HepG2 (cell line): Measurements from ENCODE around the gene CARMIL3. TPM values are rescaled to one million over a fixed set of nuclear protein-coding genes. Genes with fewer than 3 reads are reported as not detected.

ENCODE experiments used
- CENPBD1 ChIP-seq: sonication (generic); formaldehyde crosslinking; IDR thresholded peaks from 2 replicates; pipeline ENCODE4 v1.8.0; 2022; ENCODE audit warnings: missing genetic modification reagents, low read depth, mild to moderate bottlenecking, borderline replicate concordance
- DPF2 ChIP-seq: sonication (generic); formaldehyde crosslinking; IDR thresholded peaks from 2 replicates; pipeline ENCODE4 v1.4.0; 2020; ENCODE audit warnings: mild to moderate bottlenecking, low read depth, missing genetic modification reagents, borderline replicate concordance
- E2F2 ChIP-seq: sonication (generic); formaldehyde crosslinking; IDR thresholded peaks from 2 replicates; pipeline ENCODE4 v1.4.0; 2020; ENCODE audit warnings: missing genetic modification reagents, borderline replicate concordance
- EHMT2 ChIP-seq: fragments of 200-600 bp; sonication (generic); IDR thresholded peaks from 2 replicates; pipeline ENCODE4 v1.7.0; 2017; ENCODE audit warnings: antibody characterized with exemption, low read depth, low read length, borderline replicate concordance
- JUNB ChIP-seq: sonication (generic); formaldehyde crosslinking; IDR thresholded peaks from 2 replicates; pipeline ENCODE4 v1.8.0; 2022; ENCODE audit warnings: missing genetic modification reagents, mild to moderate bottlenecking, borderline replicate concordance
- KDM4B ChIP-seq: sonication (generic); formaldehyde crosslinking; IDR thresholded peaks from 2 replicates; pipeline ENCODE4 v1.4.0; 2020; ENCODE audit warnings: missing genetic modification reagents
- MXD1 ChIP-seq: sonication (generic); formaldehyde crosslinking; IDR thresholded peaks from 2 replicates; pipeline ENCODE4 v1.4.0; 2020; ENCODE audit warnings: mild to moderate bottlenecking, missing genetic modification reagents
- NFE2L2 ChIP-seq: fragments of 150-350 bp; IDR thresholded peaks from 2 replicates; pipeline ENCODE4 v1.6.1; 2014; ENCODE audit warnings: low read length
- PBX2 ChIP-seq: IDR thresholded peaks from 2 replicates; pipeline ENCODE4 v1.6.1; 2016; ENCODE audit warnings: control low read depth
- RBM22 ChIP-seq: fragments of 200-400 bp; formaldehyde crosslinking; optimal IDR thresholded peaks from 2 replicates; pipeline ENCODE3; 2017; ENCODE audit warnings: mild to moderate bottlenecking, low read length, moderate library complexity
- SIX4 ChIP-seq: sonication (generic); formaldehyde crosslinking; IDR thresholded peaks from 2 replicates; pipeline ENCODE4 v1.4.0; 2020; ENCODE audit warnings: missing genetic modification reagents
- SRSF9 ChIP-seq: fragments of 200-400 bp; formaldehyde crosslinking; IDR thresholded peaks from 2 replicates; pipeline ENCODE4 v1.6.1; 2018; ENCODE audit warnings: borderline replicate concordance, mild to moderate bottlenecking, low read depth, low read length; ENCODE audit not compliant: insufficient read depth, poor library complexity, severe bottlenecking
- TBX3 ChIP-seq: fragments of 450-650 bp; IDR thresholded peaks from 2 replicates; pipeline ENCODE4 v1.6.1; 2017; ENCODE audit warnings: antibody characterized with exemption, mild to moderate bottlenecking, inconsistent platforms, borderline replicate concordance
- TCF7 ChIP-seq: sonication (generic); IDR thresholded peaks from 2 replicates; pipeline ENCODE4 v1.6.1; 2016; ENCODE audit warnings: antibody characterized with exemption, low read depth
- TFE3 ChIP-seq: IDR thresholded peaks from 2 replicates; pipeline ENCODE4 v1.6.1; 2016
- ZBTB38 ChIP-seq: sonication (generic); formaldehyde crosslinking; IDR thresholded peaks from 2 replicates; pipeline ENCODE4 v1.5.1; 2020; ENCODE audit warnings: mild to moderate bottlenecking, missing genetic modification reagents
- ZBTB43 ChIP-seq: sonication (generic); formaldehyde crosslinking; conservative IDR thresholded peaks from 2 replicates; pipeline ENCODE4 v1.4.0; 2020; ENCODE audit warnings: missing genetic modification reagents
- ZFP36 ChIP-seq: fragments of 150-350 bp; IDR thresholded peaks from 2 replicates; pipeline ENCODE4 v1.6.1; 2018; ENCODE audit warnings: borderline replicate concordance, low read length, low read depth; ENCODE audit not compliant: partially characterized antibody
- ZNF432 ChIP-seq: sonication (generic); formaldehyde crosslinking; IDR thresholded peaks from 2 replicates; pipeline ENCODE4 v1.5.0; 2020; ENCODE audit warnings: missing genetic modification reagents, mild to moderate bottlenecking, borderline replicate concordance
- ZNF460 ChIP-seq: sonication (generic); formaldehyde crosslinking; IDR thresholded peaks from 2 replicates; pipeline ENCODE4 v1.5.1; 2020; ENCODE audit warnings: missing genetic modification reagents, mild to moderate bottlenecking, borderline replicate concordance
- ZNF556 ChIP-seq: sonication (generic); formaldehyde crosslinking; IDR thresholded peaks from 2 replicates; pipeline ENCODE4 v1.4.0; 2020; ENCODE audit warnings: mild to moderate bottlenecking, missing genetic modification reagents, borderline replicate concordance
- ZNF740 ChIP-seq: sonication (generic); formaldehyde crosslinking; IDR thresholded peaks from 2 replicates; pipeline ENCODE4 v1.4.0; 2020; ENCODE audit warnings: missing genetic modification reagents
- polyA plus RNA-seq, 8 experiments: library from polyadenylated mRNA; depleted of rRNA in 3 of 8; stranded (reverse) in 7 of 8; unstranded in 1 of 8; fragments of >200 nt; fragmentation: Illumina TruSeq in 4 of 8; extraction: Trizol in 4 of 8; gene quantifications; 2 replicates each; pipeline versions ENCODE4 v1.2.1 to v1.2.3, GENCODE V29; 2011 to 2016; ENCODE audit warnings: low read depth in 4 of 8, missing spikeins in 1 of 8, mixed read lengths in 1 of 8; ENCODE audit not compliant: insufficient read depth in 1 of 8
- total RNA-seq, 5 experiments: library from RNA; depleted of rRNA; stranded (reverse); fragments of >200 nt; fragmentation: Illumina TruSeq; extraction: Trizol; gene quantifications; 2 replicates each; pipeline ENCODE4 v1.2.3, GENCODE V29; 2016; ENCODE audit warnings: low read depth in 1 of 5

The CARMIL3 gene
- total and polyA plus RNA-seq, 2 of the 13 experiments (the other 11 are each of a cell fraction or from before 2014, with no cell fraction given), result 0.27 to 0.55 TPM

- TF ChIP-seq PBX2 (CRISPR knock-in tag) (no peak), JUNB (CRISPR knock-in tag) (no peak), ZNF556 (CRISPR knock-in tag) (no peak), SRSF9 (no peak), SIX4 (no peak), ZFP36 (no peak), EHMT2 (no peak), TFE3 (CRISPR knock-in tag) (no peak), ZBTB43 (CRISPR knock-in tag) (no peak), E2F2 (CRISPR knock-in tag) (peak; percentile 15; the same call in 1 of the 2 replicates), TBX3 (no peak; the same call in 1 of the 2 replicates), ZBTB38 (peak; percentile 39; the same call in 1 of the 2 replicates), CENPBD1 (no peak), ZNF460 (CRISPR knock-in tag) (no peak), TCF7 (no peak), KDM4B (no peak), DPF2 (CRISPR knock-in tag) (no peak), MXD1 (CRISPR knock-in tag) (no peak), ZNF432 (CRISPR knock-in tag) (no peak), RBM22 (no peak), NFE2L2 (no peak), ZNF740 (CRISPR knock-in tag) (no peak)
These were observed 64.5 kb downstream of the CARMIL3 start (continued) for GRCh38 chr14:24116128-24116814.
